Epithelial cell of alveolus of lung (primary cell): ENCODE results near the gene ZNF552. TPM values are rescaled to one million over a fixed set of nuclear protein-coding genes. Genes with fewer than 3 reads are reported as not detected.

Experiments used
- total RNA-seq: library from RNA; depleted of rRNA; stranded (reverse); fragments of >200 nt; gene quantifications from 2 replicates; pipeline ENCODE4 v1.2.1, GENCODE V29; 2015

ZNF552 gene
- total RNA-seq: 2.1 and 3.7 TPM in 2 replicates

GRCh38 chr19:57814505-57815246 lies at the start of gene ZNF552:
Gene ZNF552 (minus strand): TSS chr19:57814913. CDS start chr19:57814743, 170 bp downstream.

GRCh38 chr19:57849666-57850473 lies 35.2 kb upstream of the ZNF552 start, which contains the start of gene ZNF587:
Gene ZNF587 (plus strand): TSS chr19:57849859. CDS start chr19:57850039, 180 bp downstream.

GRCh38 chr19:57830071-57830602 lies 15.4 kb upstream of the ZNF552 start, which contains the start of gene ZNF587B:
Gene ZNF587B (plus strand): TSS chr19:57830299. CDS start chr19:57830529, 230 bp downstream.

GRCh38 chr19:57769345-57770131 lies 45.2 kb downstream of the ZNF552 start, which contains the start of gene ZNF586:
Gene ZNF586 (plus strand): TSS chr19:57769676. CDS start chr19:57769843, 167 bp downstream.

Other genes starting within 250 kb of the ZNF552 start
- 3.9 and 5.4 TPM in 2 replicates for gene ZNF416, start 236.0 kb downstream of the ZNF552 start, total RNA-seq
- 7.1 and 9.8 TPM in 2 replicates for gene ZIK1, start 230.8 kb downstream of the ZNF552 start, total RNA-seq
- gene ZNF530, start 215.0 kb downstream of the ZNF552 start, total RNA-seq: 1.8 and 4.3 TPM in 2 replicates
- 16.9 and 32.7 TPM in 2 replicates for gene ZNF134, start 200.7 kb downstream of the ZNF552 start, total RNA-seq
- 6.7 and 11.2 TPM in 2 replicates for gene ZNF211, start 181.7 kb downstream of the ZNF552 start, total RNA-seq
- not detected in 2 replicates for gene ZSCAN4, start 146.0 kb downstream of the ZNF552 start, total RNA-seq
- gene ZNF551, start 132.9 kb downstream of the ZNF552 start, total RNA-seq: 8.3 and 18.8 TPM in 2 replicates
- gene ZNF154, start 105.7 kb downstream of the ZNF552 start, total RNA-seq: 1.3 and 9.0 TPM in 2 replicates
- 5.3 and 29.5 TPM in 2 replicates for gene ZNF671, start 87.3 kb downstream of the ZNF552 start, total RNA-seq
- gene ZNF776, start 68.1 kb downstream of the ZNF552 start, total RNA-seq: 7.6 and 22.8 TPM in 2 replicates
- gene ZNF586, start 45.2 kb downstream of the ZNF552 start, total RNA-seq: 5.7 and 13.6 TPM in 2 replicates
- gene ZNF587B, start 15.4 kb upstream of the ZNF552 start, total RNA-seq: 8.3 and 15.6 TPM in 2 replicates
- gene ZNF587, start 34.9 kb upstream of the ZNF552 start, total RNA-seq: 16.4 and 20.1 TPM in 2 replicates
- 4.5 and 6.9 TPM in 2 replicates for gene ZNF814, start 74.1 kb upstream of the ZNF552 start, total RNA-seq
- gene ZNF417, start 101.7 kb upstream of the ZNF552 start, total RNA-seq: 7.1 and 13.5 TPM in 2 replicates
- gene ZNF418, start 120.5 kb upstream of the ZNF552 start, total RNA-seq: 1.7 TPM in 2 replicates
- gene ZNF256, start 132.8 kb upstream of the ZNF552 start, total RNA-seq: 4.1 and 5.6 TPM in 2 replicates
- not detected in 2 replicates for gene C19orf18, start 159.6 kb upstream of the ZNF552 start, total RNA-seq
- 9.1 and 37.8 TPM in 2 replicates for gene ZNF606, start 187.9 kb upstream of the ZNF552 start, total RNA-seq
- gene ZSCAN1, start 219.1 kb upstream of the ZNF552 start, total RNA-seq: not detected in 2 replicates
- gene ZNF135, start 244.4 kb upstream of the ZNF552 start, total RNA-seq: 3.2 and 3.5 TPM in 2 replicates